ENCODE data around the gene LRMDA.

GRCh38 chr10:75707080-75707840, 275.8 kb downstream of the LRMDA start:
- TF ChIP-seq CTCF (IDR thresholded peaks at IDR 0.05) (no peak), POLR2A (IDR thresholded peaks at IDR 0.05) (no peak)
